GM18499 (cell line): Measurements from ENCODE around the gene NOTCH3.

Experiments
- ATAC-seq: cut with Tn5 transposase; IDR thresholded peaks from one replicate; pipeline ENCODE4 v1.9.1; 2021; ENCODE audit warnings: moderate number of reproducible peaks; ENCODE audit not compliant: insufficient read depth, unreplicated experiment

Gene NOTCH3

GRCh38 chr19:15126131-15126910, 74.5 kb downstream of the NOTCH3 start:
- ATAC-seq: no peak

- ATAC-seq: peak; percentile 66
Measured at GRCh38 chr19:15125232-15126067, 75.3 kb downstream of the NOTCH3 start.

DNA sequence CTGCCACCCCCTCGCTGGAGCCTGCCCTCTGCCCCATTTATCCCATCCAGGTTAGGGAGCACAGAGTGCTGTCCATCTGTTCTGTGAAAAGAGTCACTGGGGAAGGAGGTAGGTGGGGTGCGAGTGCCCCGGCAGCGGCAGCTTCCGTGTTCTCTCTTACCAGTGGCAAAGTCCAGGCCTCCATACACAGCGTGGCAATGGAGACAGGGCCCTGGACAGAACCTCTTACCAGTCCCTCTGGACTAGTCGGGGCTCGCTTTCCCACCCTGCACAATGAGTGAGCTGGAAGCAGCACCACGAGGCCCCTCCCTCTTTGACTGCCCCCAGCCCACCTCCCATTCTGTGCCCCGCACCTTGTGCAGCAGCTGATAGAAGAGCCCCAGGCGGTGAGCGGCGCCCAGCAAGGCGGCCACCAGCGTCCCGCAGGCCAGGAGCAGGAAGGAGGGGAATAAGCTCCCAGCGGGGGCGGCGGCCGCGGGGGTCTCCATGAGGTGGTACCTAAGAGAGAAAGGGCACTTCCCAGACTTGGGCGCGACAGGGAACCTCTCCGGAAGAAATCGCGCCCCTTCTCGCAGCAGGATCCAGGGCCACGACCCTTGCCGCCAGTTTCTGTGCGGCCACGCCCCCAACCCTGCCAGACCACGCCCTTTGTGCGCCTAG, 76.1 kb downstream of the NOTCH3 start:
- ATAC-seq: no peak

- ATAC-seq: no peak
Measured at GRCh38 chr19:15123900-15124299, 76.9 kb downstream of the NOTCH3 start.

DNA sequence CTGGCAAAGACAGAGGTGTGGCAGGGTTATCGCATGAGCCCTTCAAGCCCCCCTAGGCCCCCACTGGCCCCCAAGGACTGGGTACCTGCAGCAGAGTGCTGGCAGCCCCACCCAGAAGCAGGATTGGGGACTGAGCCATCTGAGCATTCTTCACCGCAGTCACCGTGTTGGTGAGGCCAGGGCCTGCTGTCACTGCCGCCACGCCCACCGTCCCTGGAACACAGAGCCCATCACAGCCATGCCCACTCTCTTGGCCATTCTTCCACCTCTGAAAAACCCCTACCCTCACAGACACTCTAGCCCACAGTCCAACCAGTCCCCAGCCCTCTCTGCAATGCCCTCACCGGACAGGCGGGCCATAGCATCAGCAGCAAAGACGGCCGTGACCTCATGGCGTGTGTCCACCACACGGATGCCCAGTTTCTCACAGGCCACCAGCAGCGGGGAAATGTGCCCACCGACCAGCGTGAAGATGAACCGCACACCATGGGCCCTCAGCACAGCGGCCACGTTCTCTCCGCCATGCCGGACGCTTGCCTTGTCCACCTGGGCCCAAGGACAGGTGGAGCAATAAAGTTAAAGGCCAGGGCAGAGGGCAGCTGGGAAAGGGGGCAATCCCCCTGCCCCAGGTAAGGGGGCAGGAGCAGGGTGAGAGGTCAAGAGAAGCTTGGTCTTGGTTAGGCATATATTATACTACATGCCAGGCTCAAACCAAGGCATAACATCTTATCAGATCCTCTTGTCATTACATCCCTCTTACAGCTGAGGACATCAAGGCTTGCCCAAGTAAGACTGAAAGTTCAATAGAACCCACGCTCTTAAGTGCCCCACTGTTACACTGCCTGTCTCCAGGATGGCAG, 77.5 kb downstream of the NOTCH3 start:
- ATAC-seq: no peak

DNA sequence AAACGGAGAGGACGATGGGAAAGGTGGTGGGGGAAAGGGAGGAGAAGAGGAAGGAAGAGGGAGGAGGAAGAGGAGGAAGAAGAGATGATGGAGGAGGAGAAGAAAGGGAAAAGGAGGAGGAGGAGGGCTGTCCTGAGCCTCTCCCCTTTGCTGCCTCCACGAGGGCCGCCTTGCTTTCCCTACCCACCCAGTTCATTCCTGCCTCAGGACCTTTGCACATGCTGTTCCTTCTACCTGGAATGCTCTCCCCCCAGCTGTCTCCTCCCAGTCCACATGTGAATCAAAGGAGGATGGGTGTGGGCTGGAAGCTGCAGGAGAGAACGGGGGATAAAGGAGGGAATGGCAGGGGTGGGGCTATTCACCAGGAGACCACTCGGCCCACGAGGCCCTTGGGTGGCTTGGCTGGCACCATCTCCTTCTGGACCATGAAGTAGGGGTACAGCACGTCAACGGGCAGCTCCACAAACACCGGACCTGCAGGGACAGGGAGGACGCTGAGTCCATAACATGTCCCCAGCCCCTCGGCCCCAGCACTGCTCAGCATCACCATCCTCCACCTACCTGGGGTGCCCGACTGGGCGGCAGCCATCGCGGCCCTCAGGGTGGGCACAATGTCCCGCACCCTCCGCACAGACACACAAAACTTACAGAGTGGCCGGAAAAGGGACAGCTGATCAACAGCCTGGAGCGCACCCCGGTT, 78.3 kb downstream of the NOTCH3 start:
- ATAC-seq: no peak

GRCh38 chr19:15120135-15121026, 80.4 kb downstream of the NOTCH3 start:
- no peak for ATAC-seq

- ATAC-seq: no peak
Measured at GRCh38 chr19:15118789-15119494, 81.9 kb downstream of the NOTCH3 start.

GRCh38 chr19:15118248-15118647, 82.5 kb downstream of the NOTCH3 start:
- no peak for ATAC-seq

DNA sequence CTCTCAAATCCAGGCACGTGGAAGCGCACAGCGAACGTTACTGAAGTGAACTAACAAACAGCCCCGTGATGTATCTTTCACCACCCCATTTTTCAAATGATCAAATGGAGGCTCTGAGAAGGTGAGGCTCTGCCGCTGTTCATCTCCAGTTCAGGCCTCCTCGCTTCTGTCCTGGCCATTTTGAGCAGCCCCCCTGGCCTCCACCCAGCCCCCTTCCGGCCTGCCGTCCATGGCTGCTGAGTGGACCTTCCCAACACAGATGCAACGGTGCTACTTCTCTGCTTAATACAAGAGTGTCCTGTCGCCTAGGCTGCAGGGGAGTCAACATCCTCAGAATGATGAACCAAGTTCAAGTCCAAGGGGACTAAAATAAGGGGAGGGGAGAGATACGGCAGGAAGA, 83.9 kb downstream of the NOTCH3 start:
- no peak for ATAC-seq

- no peak for ATAC-seq
Measured at GRCh38 chr19:15115762-15116615, 84.8 kb downstream of the NOTCH3 start.

GRCh38 chr19:15115080-15115479, 85.7 kb downstream of the NOTCH3 start:
- no peak for ATAC-seq

GRCh38 chr19:15114153-15114540, 86.6 kb downstream of the NOTCH3 start:
- no peak for ATAC-seq

DNA sequence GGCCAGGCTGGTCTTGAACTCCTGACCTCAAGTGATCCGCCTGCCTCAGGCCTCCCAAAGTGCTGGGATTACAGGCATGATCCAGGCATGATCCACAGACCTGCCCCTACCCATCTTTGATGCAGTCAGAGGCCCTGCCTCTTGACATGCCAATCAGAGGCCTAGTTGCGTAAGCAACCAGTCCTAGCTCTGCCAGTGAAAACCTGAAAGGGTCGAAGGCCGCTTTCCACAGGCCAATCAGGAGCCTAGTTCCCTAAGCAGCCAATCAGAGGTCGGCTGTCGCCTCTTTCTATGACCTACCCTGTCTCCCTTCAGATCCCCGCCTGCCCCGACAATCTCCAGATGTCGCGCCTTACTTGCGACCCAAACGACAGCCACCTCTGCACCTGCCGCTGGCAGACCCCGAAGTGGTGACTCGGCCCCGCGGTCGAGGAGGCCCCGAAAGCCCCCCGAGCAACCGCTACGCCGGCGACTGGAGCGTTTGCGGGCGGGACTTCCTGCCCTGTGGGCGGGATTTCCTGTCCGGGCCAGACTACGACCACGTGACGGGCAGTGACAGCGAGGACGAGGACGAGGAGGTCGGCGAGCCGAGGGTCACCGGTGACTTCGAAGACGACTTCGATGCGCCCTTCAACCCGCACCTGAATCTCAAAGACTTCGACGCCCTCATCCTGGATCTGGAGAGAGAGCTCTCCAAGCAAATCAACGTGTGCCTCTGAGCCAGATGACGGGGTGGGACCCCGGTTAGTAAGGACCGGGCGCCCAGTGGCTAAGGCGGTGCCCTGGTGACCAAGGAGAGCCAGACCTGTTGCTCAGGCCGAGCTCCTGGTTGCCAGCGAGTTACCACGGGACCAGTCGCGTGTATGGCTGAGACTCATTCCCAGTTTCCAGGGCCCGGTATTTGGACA, 87.3 kb downstream of the NOTCH3 start:
- ATAC-seq: no peak

DNA sequence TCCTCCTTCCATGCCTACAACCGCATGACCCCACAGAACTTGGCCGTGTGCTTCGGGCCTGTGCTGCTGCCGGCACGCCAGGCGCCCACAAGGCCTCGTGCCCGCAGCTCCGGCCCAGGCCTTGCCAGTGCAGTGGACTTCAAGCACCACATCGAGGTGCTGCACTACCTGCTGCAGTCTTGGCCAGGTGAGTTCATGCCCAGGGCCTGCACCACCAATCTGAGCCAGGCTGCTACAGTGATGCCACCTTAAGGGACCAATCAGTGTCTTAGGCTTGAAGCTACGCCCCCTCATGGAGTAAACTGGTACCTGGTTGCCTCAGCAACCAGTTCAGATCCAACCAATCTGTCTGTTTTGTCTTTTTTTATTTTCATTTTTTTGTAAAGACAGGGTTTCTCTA, 88.4 kb downstream of the NOTCH3 start:
- ATAC-seq: no peak

- ATAC-seq: no peak
Measured at GRCh38 chr19:15111758-15112157, 89.0 kb downstream of the NOTCH3 start.
